Endothelial cell of umbilical vein (primary cell): ENCODE measurements around the gene OR6C4. TPM values are rescaled to one million over a fixed set of nuclear protein-coding genes. Genes with fewer than 3 reads are reported as not detected.

ENCODE experiments used
- BruUV-seq: library from RNA; stranded (reverse); fragments of 400-500 nt; replicated peaks from 2 replicates; lab custom pipeline; 2021; lab: Mats Ljungman, UMichigan
- CTCF ChIA-PET: fragments of 300-600, 350-600 bp; sonication (Branson Sonifier 250); formaldehyde crosslinking; loops from one replicate; lab custom pipeline; 2021; ENCODE audit warnings: antibody characterized with exemption, inconsistent platforms; lab: Charles Lee
- POLR2A ChIA-PET: fragments of 300-600, 350-600 bp; sonication (Branson Sonifier 250); formaldehyde crosslinking; loops from one replicate; lab custom pipeline; 2021; ENCODE audit warnings: antibody characterized with exemption, inconsistent platforms; lab: Charles Lee
- DNase-seq: peaks from one replicate; pipeline ENCODE4 v3.0.0-alpha.2; 2011; ENCODE audit warnings: low read depth, low spot score
- FAIRE-seq: peaks from 2 replicates; lab custom pipeline; 2011; peaks lifted over from hg19 to GRCh38; lab: Jason Lieb, UNC
- H2AFZ ChIP-seq: 2 replicates; pipeline ENCODE4 v1.6.0; 2012; ENCODE audit warnings: low read depth, low read length, control low read depth, inconsistent platforms
- H3K27ac ChIP-seq: 2 replicates; pipeline ENCODE4 v1.5.1; 2011; ENCODE audit warnings: low read depth, mild to moderate bottlenecking, control low read depth, low read length, moderate library complexity; ENCODE audit not compliant: insufficient read depth
- H3K27me3 ChIP-seq, 2 experiments: 2 replicates each; pipeline versions ENCODE4 v1.6.0 to v1.6.1; 2011; ENCODE audit warnings: low read length in 2 of 2, mixed read lengths in 1 of 2; ENCODE audit not compliant: control insufficient read depth in 2 of 2, insufficient read depth in 2 of 2
- H3K36me3 ChIP-seq, 2 experiments: 2 replicates in 1 of 2; 3 replicates in 1 of 2; pipeline ENCODE4 v1.5.1; 2011; ENCODE audit warnings: low read length in 2 of 2, mild to moderate bottlenecking in 1 of 2, moderate library complexity in 1 of 2; ENCODE audit not compliant: control insufficient read depth in 2 of 2, insufficient read depth in 2 of 2; ENCODE audit errors: extremely low read depth in 1 of 2
- H3K4me1 ChIP-seq: 3 replicates; pipeline ENCODE4 v1.5.1; 2011; ENCODE audit warnings: mild to moderate bottlenecking, low read length; ENCODE audit not compliant: control insufficient read depth, insufficient read depth; ENCODE audit errors: extremely low read depth
- H3K4me2 ChIP-seq: 2 replicates; pipeline ENCODE4 v1.6.1; 2011; ENCODE audit warnings: low read length, control low read depth, mixed read lengths; ENCODE audit not compliant: insufficient read depth
- H3K4me3 ChIP-seq, 3 experiments: fragments of 200-600 bp in 1 of 3; sonication (generic), shearing (Covaris generic) in 1 of 3; replicated peaks in 1 of 3; 2 replicates each; pipeline ENCODE4 v1.5.1; 2011 to 2016; ENCODE audit warnings: control low read depth in 3 of 3, low read length in 3 of 3, mild to moderate bottlenecking in 2 of 3, inconsistent platforms in 1 of 3, low read depth in 1 of 3, moderate library complexity in 1 of 3; ENCODE audit not compliant: insufficient read depth in 1 of 3
- H3K79me2 ChIP-seq: 2 replicates; pipeline ENCODE4 v1.6.0; 2012; ENCODE audit warnings: low read length, inconsistent platforms; ENCODE audit not compliant: control insufficient read depth, insufficient read depth
- H3K9ac ChIP-seq: replicated peaks from 2 replicates; pipeline ENCODE3; 2011; ENCODE audit warnings: low read length, control low read depth; ENCODE audit not compliant: insufficient read depth; ENCODE audit errors: extremely low read depth
- H3K9me1 ChIP-seq: replicated peaks from 3 replicates; pipeline ENCODE4 v1.6.0; 2011; ENCODE audit warnings: mild to moderate bottlenecking, low read length; ENCODE audit not compliant: control insufficient read depth, insufficient read depth; ENCODE audit errors: extremely low read depth
- H3K9me3 ChIP-seq: replicated peaks from 2 replicates; pipeline ENCODE4 v1.5.1; 2012; ENCODE audit warnings: low read length, inconsistent platforms; ENCODE audit not compliant: control insufficient read depth, insufficient read depth
- H4K20me1 ChIP-seq: replicated peaks from 2 replicates; pipeline ENCODE3; 2011; ENCODE audit warnings: mild to moderate bottlenecking, low read length; ENCODE audit not compliant: control insufficient read depth, insufficient read depth; ENCODE audit errors: extremely low read depth
- EZH2 ChIP-seq: IDR thresholded peaks from 2 replicates; pipeline ENCODE4 v1.6.1; 2012; ENCODE audit warnings: borderline replicate concordance, low read depth, mild to moderate bottlenecking, moderate library complexity, low read length, inconsistent platforms; ENCODE audit not compliant: severe bottlenecking
- FOS ChIP-seq: IDR thresholded peaks from 2 replicates; pipeline ENCODE4 v1.6.1; 2011; ENCODE audit warnings: mild to moderate bottlenecking, low read length, moderate library complexity, borderline replicate concordance; ENCODE audit not compliant: insufficient read depth
- GATA2 ChIP-seq: IDR thresholded peaks from 2 replicates; pipeline ENCODE4 v1.7.0; 2011; ENCODE audit warnings: low read depth, mild to moderate bottlenecking, moderate library complexity, mixed read lengths, low read length; ENCODE audit not compliant: insufficient read length, insufficient read depth
- JUN ChIP-seq: IDR thresholded peaks from 2 replicates; pipeline ENCODE4 v1.6.1; 2011; ENCODE audit warnings: borderline replicate concordance, low read depth; ENCODE audit not compliant: insufficient read length, insufficient read depth
- MYC ChIP-seq: IDR thresholded peaks from one replicate; pipeline ENCODE4 v1.6.1; 2011; ENCODE audit warnings: mild to moderate bottlenecking, low read depth, low read length
- POLR2A ChIP-seq: IDR thresholded peaks from 2 replicates; pipeline ENCODE4 v1.6.1; 2012; ENCODE audit warnings: low read depth, mild to moderate bottlenecking, control low read depth, low read length
- POLR2AphosphoS5 ChIP-seq: IDR thresholded peaks from 2 replicates; pipeline ENCODE4 v1.6.1; 2012; ENCODE audit warnings: low read depth, mild to moderate bottlenecking, control low read depth, low read length, moderate library complexity; ENCODE audit not compliant: insufficient read depth
- dilution Hi-C: fragments of 300-500 bp; cut with MboI; formaldehyde crosslinking; loops from one replicate; pipeline ENCODE4 v1.15.0; 2019; ENCODE audit warnings: low sequenced_read_pairs; ENCODE audit not compliant: extremely low pct_ligation_motif_present
- intact Hi-C: fragments of 100-400 bp; cut with micrococcal nuclease; formaldehyde crosslinking; loops from one replicate; pipeline ENCODE4 v1.10.0; 2022
- polyA plus RNA-seq, 4 experiments: library from polyadenylated mRNA; depleted of rRNA in 3 of 4; stranded (reverse) in 3 of 4; unstranded in 1 of 4; fragments of >200 nt; gene quantifications; 2 replicates each; pipeline versions ENCODE4 v1.2.1 to v1.2.3, GENCODE V29; 2011 to 2012; ENCODE audit warnings: missing spikeins in 1 of 4
- total RNA-seq: library from RNA; stranded (reverse); gene quantifications from 2 replicates; pipeline ENCODE4 v1.2.3, GENCODE V29; 2021
- TF ChIP-seq, protein P1 (sequence below): IDR thresholded peaks from 2 replicates; pipeline ENCODE4 v1.6.1; 2011; ENCODE audit not compliant: insufficient read depth, insufficient read length
- TF ChIP-seq, protein P2 (sequence below), 2 donors: IDR thresholded peaks; 1 replicate in 1 of 2; 2 replicates in 1 of 2; pipeline ENCODE4 v1.5.1; 2011; ENCODE audit warnings: low read length in 2 of 2, mild to moderate bottlenecking in 2 of 2, moderate library complexity in 2 of 2, control low read depth in 1 of 2, inconsistent platforms in 1 of 2, low read depth in 1 of 2; ENCODE audit not compliant: insufficient read depth in 1 of 2; ENCODE audit errors: extremely low read depth in 1 of 2

Gene OR6C4
- total and polyA plus RNA-seq, 2 donors (not counting 3 experiments of a cell fraction or from before 2014, with no cell fraction given), result not detected

DNA sequence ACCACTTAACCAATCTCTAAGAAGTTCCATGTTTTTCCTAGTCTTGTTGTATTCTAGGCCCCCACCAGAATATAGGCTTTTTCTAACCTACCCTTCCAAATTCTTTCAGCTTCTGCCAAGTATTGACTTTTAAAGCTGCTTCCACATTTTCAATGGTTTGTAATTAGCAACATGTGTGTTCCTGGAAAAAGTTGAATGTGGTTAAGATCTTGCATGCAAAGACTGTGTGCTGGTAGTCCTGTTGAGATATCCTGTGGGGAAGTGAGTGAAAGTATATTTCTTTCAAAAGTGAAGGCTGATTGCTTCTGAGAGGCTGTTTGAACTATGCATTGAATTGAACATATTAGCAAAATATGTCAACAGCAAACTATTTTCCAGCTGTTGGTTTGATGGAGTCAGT is 646 bp upstream of the OR6C4 start:
- dilution Hi-C loops, result no loop called here
- Histone ChIP-seq H3K9ac (no peak overlapping the region), H3K9me1 (no peaks in the 10 kb centered on the region), H4K20me1 (no peaks in the 10 kb centered on the region), H3K27me3 (no peaks in the 10 kb centered on the region), H3K27ac (no peak overlapping the region), H2AFZ (no peak overlapping the region), H3K4me2 (no peak overlapping the region), H3K36me3 (no peaks in the 10 kb centered on the region), H3K4me1 (no peaks in the 10 kb centered on the region), H3K4me3 (no peak overlapping the region), H3K9me3 (no peaks in the 10 kb centered on the region), H3K79me2 (no peaks in the 10 kb centered on the region)
- no TSS peak for BruUV-seq
- TF ChIP-seq EZH2, result no peak
- TF ChIP-seq, protein P1, sequence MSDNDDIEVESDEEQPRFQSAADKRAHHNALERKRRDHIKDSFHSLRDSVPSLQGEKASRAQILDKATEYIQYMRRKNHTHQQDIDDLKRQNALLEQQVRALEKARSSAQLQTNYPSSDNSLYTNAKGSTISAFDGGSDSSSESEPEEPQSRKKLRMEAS, result no peak
- TF ChIP-seq, protein P2, sequence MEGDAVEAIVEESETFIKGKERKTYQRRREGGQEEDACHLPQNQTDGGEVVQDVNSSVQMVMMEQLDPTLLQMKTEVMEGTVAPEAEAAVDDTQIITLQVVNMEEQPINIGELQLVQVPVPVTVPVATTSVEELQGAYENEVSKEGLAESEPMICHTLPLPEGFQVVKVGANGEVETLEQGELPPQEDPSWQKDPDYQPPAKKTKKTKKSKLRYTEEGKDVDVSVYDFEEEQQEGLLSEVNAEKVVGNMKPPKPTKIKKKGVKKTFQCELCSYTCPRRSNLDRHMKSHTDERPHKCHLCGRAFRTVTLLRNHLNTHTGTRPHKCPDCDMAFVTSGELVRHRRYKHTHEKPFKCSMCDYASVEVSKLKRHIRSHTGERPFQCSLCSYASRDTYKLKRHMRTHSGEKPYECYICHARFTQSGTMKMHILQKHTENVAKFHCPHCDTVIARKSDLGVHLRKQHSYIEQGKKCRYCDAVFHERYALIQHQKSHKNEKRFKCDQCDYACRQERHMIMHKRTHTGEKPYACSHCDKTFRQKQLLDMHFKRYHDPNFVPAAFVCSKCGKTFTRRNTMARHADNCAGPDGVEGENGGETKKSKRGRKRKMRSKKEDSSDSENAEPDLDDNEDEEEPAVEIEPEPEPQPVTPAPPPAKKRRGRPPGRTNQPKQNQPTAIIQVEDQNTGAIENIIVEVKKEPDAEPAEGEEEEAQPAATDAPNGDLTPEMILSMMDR (IDR thresholded peaks at IDR 0.05; ENCODE audit: extremely low read depth in 1 of 2, insufficient read depth in 1 of 2, low read depth in 1 of 2, low read length in 2 of 2), result no peak
- TF ChIP-seq FOS, result no peak
- TF ChIP-seq POLR2A, result no peak
- TF ChIP-seq POLR2AphosphoS5, result no peak
- no peak for TF ChIP-seq MYC
- no peak for TF ChIP-seq JUN
- no peak for TF ChIP-seq GATA2
- POLR2A ChIA-PET, result no interaction called here
- FAIRE-seq, result no peak
- intact Hi-C loops, result no loop called here
- no peak for DNase-seq
- CTCF ChIA-PET, result no interaction called here
